HG03442 (cell line): Measurements from ENCODE around the gene ZNF682.
A peak's percentile ranks its signal among the peaks of the same experiment; 100 is the strongest.
"Not testable (repeated sequence)": the region's sequence is repeated elsewhere in the genome, so short reads cannot be mapped to it uniquely, and the experiment has no call there.

Experiments
- ATAC-seq: cut with Tn5 transposase; IDR thresholded peaks from one replicate; pipeline ENCODE4 v1.9.1; 2021; ENCODE audit warnings: mild to moderate bottlenecking, moderate library complexity; ENCODE audit not compliant: unreplicated experiment

Gene ZNF682

DNA sequence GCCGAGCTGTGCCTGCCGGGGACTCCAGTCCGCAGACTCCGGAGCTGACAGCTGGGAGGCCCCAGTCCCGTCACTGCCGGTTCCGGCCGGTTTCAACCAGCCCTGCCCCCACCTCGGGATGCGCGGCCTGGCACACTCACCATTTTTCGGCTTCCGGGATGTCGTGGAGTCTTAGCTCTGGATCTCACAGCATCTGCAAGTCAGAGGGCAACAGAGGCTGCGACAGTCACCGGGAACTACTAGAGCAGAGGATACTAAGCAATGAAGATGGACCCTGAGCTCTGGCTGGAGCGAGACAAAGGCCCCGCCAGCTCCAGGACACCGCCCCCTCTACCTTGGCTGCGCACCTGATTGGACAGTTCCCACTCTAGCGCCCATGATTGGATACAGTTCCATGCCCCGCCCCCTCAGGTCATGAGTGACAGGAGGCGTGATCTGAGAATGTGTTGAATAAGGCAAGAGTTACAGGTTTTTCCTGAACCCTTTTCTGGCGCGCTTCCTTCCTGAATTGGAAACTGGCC is at the start of gene ZNF682:
TSS of gene ZNF682 (minus strand) at position 303 of the 521 bp plus-strand sequence. CDS start at position 143, 160 bp downstream.
- peak; percentile 93 for ATAC-seq

DNA sequence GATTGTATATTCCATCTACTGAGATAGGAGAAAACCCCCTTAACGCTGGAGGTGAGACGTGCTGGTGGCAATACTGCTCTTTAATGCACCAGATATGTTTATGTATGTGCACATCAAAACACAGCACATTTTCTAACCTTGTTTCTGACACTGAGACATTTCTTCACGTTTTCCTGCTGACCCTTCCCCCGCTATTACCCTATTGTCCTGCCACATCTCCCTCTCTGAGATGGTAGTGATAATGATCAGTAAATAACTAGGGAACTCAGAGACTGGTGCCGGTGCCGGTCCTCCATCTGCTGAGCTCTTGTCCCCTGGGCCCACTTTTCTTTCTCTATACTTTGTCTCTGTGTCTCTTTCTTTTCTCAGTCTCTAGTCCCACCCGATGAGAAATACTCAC is 43.6 kb upstream of the ZNF682 start:
- ATAC-seq: not testable (repeated sequence)

DNA sequence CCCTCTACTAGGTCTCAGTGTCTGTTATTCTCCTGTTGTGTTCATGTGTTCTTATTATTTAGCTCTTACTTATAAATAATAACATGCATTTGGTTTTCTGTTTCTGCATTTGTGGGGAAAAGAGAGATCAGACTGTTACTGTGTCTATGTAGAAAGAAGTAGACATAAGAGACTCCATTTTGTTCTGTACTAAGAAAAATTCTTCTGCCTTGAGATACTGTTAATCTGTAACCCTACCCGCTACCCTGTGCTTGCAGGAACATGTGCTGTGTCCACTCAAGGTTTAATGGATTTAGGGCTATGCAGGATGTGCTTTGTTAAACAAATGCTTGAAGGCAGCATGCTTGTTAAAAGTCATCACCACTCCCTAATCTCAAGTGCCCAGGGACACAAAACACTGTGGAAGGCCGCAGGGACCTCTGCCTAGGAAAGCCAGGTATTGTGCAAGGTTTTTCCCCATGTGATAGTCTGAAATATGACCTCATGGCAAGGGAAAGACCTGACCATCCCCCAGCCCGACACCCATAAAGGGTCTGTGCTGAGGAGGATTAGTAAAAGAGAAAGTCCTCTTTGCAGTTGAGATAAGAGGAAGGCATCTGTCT is 43.0 kb upstream of the ZNF682 start:
- not testable (repeated sequence) for ATAC-seq

GRCh38 chr19:20080656-20081055 is 41.4 kb upstream of the ZNF682 start:
- no peak for ATAC-seq

GRCh38 chr19:20079476-20079875 is 40.2 kb upstream of the ZNF682 start:
- no peak for ATAC-seq

DNA sequence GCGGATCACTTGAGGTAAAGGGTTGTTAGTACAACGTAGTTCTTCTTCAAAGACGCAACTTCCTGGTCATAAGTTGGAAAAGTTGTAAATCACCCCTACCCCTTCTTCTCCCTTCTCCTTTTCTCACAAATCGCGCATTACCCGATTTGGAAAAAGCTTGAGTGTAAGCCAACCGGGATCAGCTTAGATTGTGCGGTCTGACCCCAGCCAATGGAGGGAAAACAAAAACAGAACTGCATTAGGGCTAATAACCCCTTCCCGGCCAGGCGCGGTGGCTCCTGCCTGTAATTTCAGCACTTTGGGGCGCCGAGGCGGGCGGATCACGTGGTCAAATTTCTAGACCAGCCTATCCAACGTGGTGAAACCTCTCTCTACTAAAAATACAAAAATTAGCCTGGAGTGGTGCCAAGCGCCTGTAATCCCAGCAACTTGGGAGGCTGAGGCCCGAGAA is 39.3 kb upstream of the ZNF682 start:
- no peak for ATAC-seq

- peak; percentile 91 for ATAC-seq
Measured at GRCh38 chr19:20077791-20078463, 38.6 kb upstream of the ZNF682 start, which contains the start of gene ZNF90. Gene ZNF90 (plus strand): TSS chr19:20078000. CDS start chr19:20078133, 133 bp downstream.

GRCh38 chr19:20072936-20073335 is 33.6 kb upstream of the ZNF682 start:
- no peak for ATAC-seq

DNA sequence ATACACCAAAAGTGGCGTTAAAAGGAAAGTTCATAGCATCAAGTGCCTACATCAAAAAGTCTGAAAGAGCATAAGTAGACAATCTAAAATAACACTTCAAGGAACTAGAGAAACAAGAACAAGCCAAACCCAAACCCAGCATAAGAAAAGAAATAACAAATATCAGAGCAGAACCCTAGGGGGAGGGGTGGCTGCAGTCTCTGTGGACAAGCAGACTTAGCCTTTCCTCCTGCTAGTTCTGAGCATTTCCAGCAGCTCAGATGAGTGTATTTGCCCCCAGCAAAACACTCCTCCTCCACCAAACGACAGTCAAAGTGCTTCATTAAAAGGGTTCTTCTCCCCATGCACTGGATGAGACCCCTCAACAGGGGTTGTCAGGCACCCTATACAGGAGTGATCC is 31.4 kb upstream of the ZNF682 start:
- ATAC-seq: no peak

GRCh38 chr19:20068559-20068958 is 29.3 kb upstream of the ZNF682 start:
- ATAC-seq: not testable (repeated sequence)

- ATAC-seq: no peak
Measured at GRCh38 chr19:20067943-20068342, 28.6 kb upstream of the ZNF682 start.

GRCh38 chr19:20066861-20067260 is 27.6 kb upstream of the ZNF682 start:
- ATAC-seq: no peak

- ATAC-seq: no peak
Measured at GRCh38 chr19:20060282-20060681, 21.0 kb upstream of the ZNF682 start.

GRCh38 chr19:20058738-20059137 is 19.4 kb upstream of the ZNF682 start:
- ATAC-seq: not testable (repeated sequence)

DNA sequence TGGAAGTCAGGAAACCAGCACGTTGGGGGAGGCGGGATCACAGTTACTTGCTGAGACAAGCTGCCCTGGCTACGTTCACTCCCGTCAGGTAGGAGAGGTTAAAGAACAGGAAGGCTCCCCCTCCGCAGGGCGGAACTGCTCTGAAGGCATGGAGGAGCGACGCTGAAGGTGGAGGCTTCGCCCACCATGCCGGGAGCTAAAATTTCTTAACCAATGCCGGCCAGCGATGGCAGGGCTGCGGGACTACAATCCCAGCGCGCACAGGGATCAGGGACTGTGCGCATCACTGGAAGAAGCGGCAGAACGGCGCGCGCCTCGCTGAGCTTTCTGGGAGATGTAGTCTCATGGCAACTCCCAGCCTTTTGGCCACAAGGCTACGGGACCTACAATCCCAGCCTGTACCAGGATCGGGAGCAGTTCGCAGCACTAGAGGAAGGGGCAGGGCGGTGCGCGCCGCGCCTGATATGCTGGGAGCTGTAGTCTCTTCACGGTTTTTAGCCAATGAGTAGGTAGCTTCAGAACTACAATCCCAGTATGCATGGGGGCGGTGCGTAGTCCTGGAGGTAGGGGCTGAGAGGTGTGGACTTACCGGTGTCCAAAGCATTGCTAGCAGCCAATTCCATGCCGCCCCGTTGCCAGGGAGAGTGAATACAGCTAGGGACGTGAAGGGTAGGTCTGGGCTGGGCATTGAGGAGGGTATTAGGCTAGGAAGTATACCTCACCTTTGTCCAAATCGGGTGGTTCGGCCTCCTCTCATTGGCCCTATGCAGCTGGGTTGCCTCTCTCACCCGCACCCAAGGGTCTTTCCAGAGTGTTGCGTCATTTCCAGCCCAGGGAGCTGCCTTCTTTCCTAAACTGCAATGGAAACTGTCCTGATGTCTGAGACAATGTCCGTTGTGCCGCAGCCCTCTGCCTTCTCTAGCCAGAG is 12.8 kb upstream of the ZNF682 start:
- ATAC-seq: peak; percentile 91

- ATAC-seq: not testable (repeated sequence)
Measured at GRCh38 chr19:20045742-20046141, 6.4 kb upstream of the ZNF682 start.

- ATAC-seq: no peak
Measured at GRCh38 chr19:20044663-20045062, 5.4 kb upstream of the ZNF682 start.

GRCh38 chr19:20038358-20039202 is 725 bp downstream of the ZNF682 start:
- ATAC-seq: no peak

DNA sequence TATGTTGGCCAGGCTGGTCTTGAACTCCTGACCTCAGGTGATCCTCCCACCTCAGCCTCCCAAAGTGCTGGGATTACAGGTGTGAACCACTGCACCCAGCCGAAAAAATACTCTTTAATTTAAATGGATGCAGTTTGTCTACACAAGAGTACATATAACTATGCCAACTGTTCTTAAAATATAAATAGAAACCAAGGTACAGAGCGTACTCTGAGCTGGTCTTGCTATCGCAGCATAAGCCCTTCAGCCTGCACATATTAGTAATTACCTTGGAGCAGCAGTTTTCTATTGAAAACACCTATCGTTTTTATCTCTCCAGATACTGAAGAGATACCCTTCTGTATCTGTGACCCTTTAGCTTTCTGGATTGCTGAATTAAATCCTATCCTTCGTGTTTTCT is 3.4 kb downstream of the ZNF682 start:
- no peak for ATAC-seq

GRCh38 chr19:20028611-20029010 is 10.7 kb downstream of the ZNF682 start:
- no peak for ATAC-seq
